ENCODE measurements around the gene MBNL2. TPM values are rescaled to one million over a fixed set of nuclear protein-coding genes. Genes with fewer than 3 reads are reported as not detected.

Gene MBNL2
- total and polyA plus RNA-seq, 11 donors: 18.5 to 100 (median 81.4) TPM

DNA sequence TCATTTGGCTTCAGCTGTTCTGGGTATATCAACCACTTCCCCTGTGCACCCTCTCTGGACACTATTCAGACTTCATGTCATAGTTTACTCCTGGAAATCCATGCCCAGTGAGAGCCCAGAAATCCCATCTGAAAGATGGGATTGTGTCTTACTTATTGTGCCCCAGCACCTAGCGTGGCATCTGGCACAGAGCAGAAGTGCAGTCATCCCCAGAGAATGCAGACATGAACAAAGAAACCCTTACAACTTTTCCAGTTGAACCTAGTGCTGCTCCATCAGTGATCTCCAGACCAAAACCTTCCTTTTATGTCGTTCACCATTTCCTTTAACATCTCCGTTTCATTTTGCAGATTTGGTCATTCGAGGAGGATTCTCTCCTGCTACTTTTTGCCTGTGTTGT is 60.6 kb downstream of the MBNL2 start:
- Histone ChIP-seq H3K27ac (peak overlapping the region in 1 of 12 donors; percentile 9), H3K4me1 (peaks cover 0 to 72% (median 52%) of the 10 kb centered on the region in 12 donors), H3K27me3 (no peaks in the 10 kb centered on the region), H3K9me3 (no peaks in the 10 kb centered on the region), H3K4me3 (no peak overlapping the region), H3K36me3 (peaks cover 0 to 4% (median 0%) of the 10 kb centered on the region in 9 donors)
- TF ChIP-seq POLR2A (IDR thresholded peaks at IDR 0.05): no peak
- TF ChIP-seq CTCF (IDR thresholded peaks at IDR 0.05): no peak
- intact Hi-C loops (cut with DNase I): no loop called here
- no peak for DNase-seq
- no peak for ATAC-seq
- WGBS, 4 donors: 75 to 89% (median 87%) methylated on average over 4 of the region's 4 CpGs

DNA sequence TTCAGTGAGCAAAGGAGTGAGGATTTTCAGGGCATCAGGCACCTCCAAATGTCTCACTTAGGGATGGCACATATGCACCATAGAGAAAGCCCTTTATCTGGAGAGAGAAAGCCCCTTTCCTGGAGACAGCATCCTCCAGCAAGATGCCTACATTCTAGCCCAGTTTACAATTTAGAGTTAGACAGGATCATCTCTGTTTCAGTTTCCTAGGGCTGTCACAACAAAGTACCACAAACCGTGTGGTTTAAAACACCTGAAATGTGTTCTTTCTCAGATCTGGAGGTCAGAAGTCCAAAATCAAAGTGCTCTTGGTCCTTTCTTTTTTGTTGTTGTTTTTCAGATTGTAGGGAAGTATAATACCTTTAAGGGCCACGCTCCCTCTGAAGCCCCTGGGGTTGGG is 61.8 kb downstream of the MBNL2 start:
- Histone ChIP-seq H3K27ac (peak overlapping the region in 2 of 12 donors; percentile 1 to 35), H3K4me1 (peaks cover 0 to 70% (median 42%) of the 10 kb centered on the region in 12 donors), H3K36me3 (no peaks in the 10 kb centered on the region), H3K9me3 (no peaks in the 10 kb centered on the region), H3K27me3 (no peaks in the 10 kb centered on the region), H3K4me3 (no peak overlapping the region)
- ATAC-seq (no peak), DNase-seq (no peak)
- TF ChIP-seq CTCF (IDR thresholded peaks at IDR 0.05) (no peak), POLR2A (IDR thresholded peaks at IDR 0.05) (no peak)
- intact Hi-C loops (cut with DNase I): no loop called here
- 90 to 100% (median 97%) methylated on average over 2 of the region's 2 CpGs for WGBS, 4 donors

GRCh38 chr13:97284558-97284957 is 62.4 kb downstream of the MBNL2 start:
- Histone ChIP-seq H3K9me3 (no peaks in the 10 kb centered on the region), H3K27ac (peak overlapping the region in 2 of 12 donors; percentile 1 to 35), H3K4me3 (no peak overlapping the region), H3K27me3 (no peaks in the 10 kb centered on the region), H3K4me1 (peaks cover 0 to 68% (median 36%) of the 10 kb centered on the region in 12 donors), H3K36me3 (no peaks in the 10 kb centered on the region)
- DNase-seq (no peak), ATAC-seq (no peak)
- intact Hi-C loops (cut with DNase I): no loop called here
- TF ChIP-seq POLR2A (IDR thresholded peaks at IDR 0.05) (no peak), CTCF (IDR thresholded peaks at IDR 0.05) (no peak)
- 81 to 87% (median 84%) methylated on average over 3 of the region's 3 CpGs for WGBS, 4 donors

- ATAC-seq: no peak
- no peak for DNase-seq
- Histone ChIP-seq H3K27ac (no peak overlapping the region), H3K4me3 (no peak overlapping the region), H3K4me1 (peaks cover 0 to 60% (median 27%) of the 10 kb centered on the region in 12 donors), H3K9me3 (no peaks in the 10 kb centered on the region), H3K27me3 (no peaks in the 10 kb centered on the region), H3K36me3 (no peaks in the 10 kb centered on the region)
- 81 to 89% (median 85%) methylated on average over 6 of the region's 6 CpGs for WGBS, 4 donors
- intact Hi-C loops (cut with DNase I): no loop called here
- TF ChIP-seq CTCF (IDR thresholded peaks at IDR 0.05) (no peak), POLR2A (IDR thresholded peaks at IDR 0.05) (no peak)
Observed at GRCh38 chr13:97285221-97285955, 63.3 kb downstream of the MBNL2 start.
